WTC11 (cell line): ENCODE results near the gene NUP93.

Experiments used
- TCF7 ChIP-seq: sonication (generic); formaldehyde crosslinking; IDR thresholded peaks from 2 replicates; pipeline ENCODE4 v1.8.0; 2022; ENCODE audit warnings: mild to moderate bottlenecking, low read depth, missing genetic modification reagents, moderate library complexity
- TF ChIP-seq, protein P1 (sequence below): sonication (generic); formaldehyde crosslinking; conservative IDR thresholded peaks from 2 replicates; pipeline ENCODE4 v1.8.1; 2022; ENCODE audit warnings: mild to moderate bottlenecking, missing genetic modification reagents

DNA sequence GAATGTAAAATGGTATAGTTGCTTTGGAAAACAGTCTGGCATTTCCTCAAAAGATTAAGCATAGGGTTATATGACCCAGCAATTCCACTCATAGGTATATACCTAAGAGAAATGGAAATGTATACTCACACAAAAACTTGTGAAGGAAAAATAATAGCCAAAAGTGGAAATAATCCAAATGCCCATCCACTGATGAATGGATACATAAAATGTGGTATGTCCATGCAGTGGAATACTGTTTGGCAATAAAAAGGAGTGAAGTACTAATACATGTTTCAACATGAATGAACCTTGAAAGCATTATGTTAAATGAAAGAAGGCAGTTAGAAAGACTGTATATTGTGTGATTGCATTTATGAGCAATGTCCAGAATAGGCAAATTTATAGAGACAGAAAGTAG is 25.1 kb downstream of the NUP93 start:
- no peak for TF ChIP-seq TCF7 (CRISPR knock-in tag)
- TF ChIP-seq, protein P1, sequence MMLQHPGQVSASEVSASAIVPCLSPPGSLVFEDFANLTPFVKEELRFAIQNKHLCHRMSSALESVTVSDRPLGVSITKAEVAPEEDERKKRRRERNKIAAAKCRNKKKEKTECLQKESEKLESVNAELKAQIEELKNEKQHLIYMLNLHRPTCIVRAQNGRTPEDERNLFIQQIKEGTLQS (CRISPR knock-in tag), result no peak
